Lower leg skin (tissue), 4 donors: ENCODE measurements around the gene CCNJ. TPM values are rescaled to one million over a fixed set of nuclear protein-coding genes. Genes with fewer than 3 reads are reported as not detected.

ENCODE experiments used
- DNase-seq, 2 donors: peaks; one replicate each; pipeline ENCODE4 v3.0.0-alpha.2; 2019; ENCODE audit warnings: low spot score in 2 of 2
- H3K4me3 ChIP-seq: fragments of 200-600 bp; sonication (generic); 2 replicates; pipeline ENCODE4 v1.5.1; 2017; ENCODE audit warnings: mild to moderate bottlenecking, low read depth; ENCODE audit not compliant: poor library complexity, severe bottlenecking
- POLR2A ChIP-seq, 2 donors: fragments of 450-650 bp; IDR thresholded peaks; one replicate each; pipeline ENCODE4 v1.6.1; 2016 to 2017; ENCODE audit warnings: antibody characterized with exemption in 2 of 2, mild to moderate bottlenecking in 1 of 2, moderate library complexity in 1 of 2
- WGBS, 2 donors: methylation state at CpG; one replicate each; pipeline ENCODE4 v1.1.5; 2018; 5-methylcytosine and 5-hydroxymethylcytosine counted together
- intact Hi-C: fragments of 100-400 bp; cut with DNase I; formaldehyde crosslinking; loops from one replicate; pipeline ENCODE4 v1.15.0; 2023; ENCODE audit warnings: low total_unique reads
- total RNA-seq, 4 donors: library from RNA; depleted of rRNA; stranded (reverse); fragments of >200 nt; gene quantifications; one replicate each; pipeline ENCODE4 v1.1.0, GENCODE V29; 2016
- TF ChIP-seq, protein P1 (sequence below), 3 donors: fragments of 450-650 bp; IDR thresholded peaks; one replicate each; pipeline ENCODE4 v1.5.1; 2016; ENCODE audit warnings: antibody characterized with exemption in 3 of 3, mild to moderate bottlenecking in 3 of 3, moderate library complexity in 2 of 3

Gene CCNJ
- total RNA-seq, 4 donors from 2014 or later = 2.1 to 3.6 (median 3.0) TPM

DNA sequence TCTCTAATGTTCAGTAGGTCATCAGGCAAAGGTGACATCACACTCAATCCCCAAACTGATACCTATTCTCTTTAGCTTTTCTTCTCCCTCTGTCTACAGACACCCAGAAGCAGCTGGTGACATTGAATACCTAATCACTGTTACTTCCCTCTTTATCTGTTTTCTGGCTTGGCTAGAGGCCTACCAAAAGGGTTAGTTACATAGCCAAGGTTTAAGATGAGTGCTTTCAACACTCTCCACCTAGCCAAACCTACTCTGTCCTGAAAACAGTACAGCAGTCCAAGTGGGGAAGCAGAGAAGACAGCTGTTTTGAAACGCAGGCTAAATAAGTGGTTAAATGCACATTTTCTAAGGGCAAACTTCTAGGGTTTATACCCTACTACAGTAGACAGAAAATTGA, 39.4 kb downstream of the CCNJ start:
- H3K4me3 ChIP-seq = no peak overlapping the region
- WGBS, 2 donors = 95 to 97% methylated on average over 1 of the region's 1 CpG
- intact Hi-C loops = no loop called here
- TF ChIP-seq, protein P1, sequence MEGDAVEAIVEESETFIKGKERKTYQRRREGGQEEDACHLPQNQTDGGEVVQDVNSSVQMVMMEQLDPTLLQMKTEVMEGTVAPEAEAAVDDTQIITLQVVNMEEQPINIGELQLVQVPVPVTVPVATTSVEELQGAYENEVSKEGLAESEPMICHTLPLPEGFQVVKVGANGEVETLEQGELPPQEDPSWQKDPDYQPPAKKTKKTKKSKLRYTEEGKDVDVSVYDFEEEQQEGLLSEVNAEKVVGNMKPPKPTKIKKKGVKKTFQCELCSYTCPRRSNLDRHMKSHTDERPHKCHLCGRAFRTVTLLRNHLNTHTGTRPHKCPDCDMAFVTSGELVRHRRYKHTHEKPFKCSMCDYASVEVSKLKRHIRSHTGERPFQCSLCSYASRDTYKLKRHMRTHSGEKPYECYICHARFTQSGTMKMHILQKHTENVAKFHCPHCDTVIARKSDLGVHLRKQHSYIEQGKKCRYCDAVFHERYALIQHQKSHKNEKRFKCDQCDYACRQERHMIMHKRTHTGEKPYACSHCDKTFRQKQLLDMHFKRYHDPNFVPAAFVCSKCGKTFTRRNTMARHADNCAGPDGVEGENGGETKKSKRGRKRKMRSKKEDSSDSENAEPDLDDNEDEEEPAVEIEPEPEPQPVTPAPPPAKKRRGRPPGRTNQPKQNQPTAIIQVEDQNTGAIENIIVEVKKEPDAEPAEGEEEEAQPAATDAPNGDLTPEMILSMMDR (IDR thresholded peaks at IDR 0.05) = no peak
- no peak for TF ChIP-seq POLR2A (IDR thresholded peaks at IDR 0.05)
- no peak for DNase-seq

DNA sequence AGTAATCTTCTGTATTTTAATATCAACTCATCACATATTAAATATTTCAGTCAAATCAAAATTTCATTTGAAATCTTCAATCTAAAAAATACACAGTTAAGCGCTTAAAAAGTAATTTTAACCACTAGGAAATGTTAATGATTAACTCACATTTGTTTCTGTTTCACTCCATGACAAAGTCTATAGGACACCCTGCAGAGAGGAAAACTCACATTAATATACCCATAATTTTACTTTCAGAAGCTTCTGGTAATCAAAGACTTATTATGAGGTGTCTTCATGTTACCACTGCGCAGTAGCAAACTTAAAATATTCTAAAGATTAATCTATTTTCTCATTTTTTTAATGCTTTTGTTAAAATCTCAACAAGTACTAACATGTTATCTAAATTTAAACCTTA, 45.7 kb downstream of the CCNJ start:
- H3K4me3 ChIP-seq = no peak overlapping the region
- TF ChIP-seq POLR2A (IDR thresholded peaks at IDR 0.05) = no peak
- TF ChIP-seq, protein P1 (IDR thresholded peaks at IDR 0.05) = no peak
- DNase-seq = no peak
- WGBS, 2 donors = 88 to 94% methylated on average over 2 of the region's 2 CpGs
- intact Hi-C loops = no loop called here

DNA sequence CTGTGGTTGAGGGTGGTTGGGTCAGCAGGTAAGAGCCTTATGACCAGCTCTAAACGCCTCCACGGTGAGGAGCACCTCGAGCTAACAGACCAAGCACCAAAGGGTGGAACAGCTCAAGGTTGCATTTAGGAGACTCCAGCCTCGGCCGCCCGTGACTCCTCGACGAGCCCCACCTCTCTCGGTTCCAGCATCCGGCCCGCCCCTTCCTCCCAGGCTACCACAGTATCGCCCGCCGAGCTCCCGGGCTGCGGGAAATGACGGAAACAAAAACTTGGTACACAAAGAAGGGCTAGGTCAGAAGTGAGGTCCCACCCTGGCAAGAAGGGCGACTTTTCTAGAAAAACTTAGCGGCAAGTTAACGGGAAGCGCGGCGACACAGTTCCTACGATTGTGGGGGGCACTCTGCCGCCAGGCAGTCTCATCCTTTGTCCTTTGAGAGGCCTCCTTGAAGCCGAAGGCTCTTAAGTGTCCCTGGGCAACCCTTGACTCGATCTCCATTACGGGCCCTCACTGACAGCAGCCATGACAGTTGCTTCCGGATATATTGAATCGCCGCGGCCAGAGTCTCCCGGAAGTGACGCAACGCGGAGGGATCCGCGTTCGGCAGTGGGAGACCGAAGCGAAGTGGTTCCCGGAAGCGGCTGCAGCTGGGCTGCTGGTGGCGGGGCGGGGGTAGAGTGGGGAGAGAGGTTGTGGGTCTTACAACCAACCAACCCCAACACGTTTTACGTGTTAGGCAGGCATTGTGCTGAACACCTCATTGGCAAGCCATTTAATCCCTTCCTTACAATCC, 46.5 kb downstream of the CCNJ start:
- 6 to 9% methylated on average over 40 to 47 of the region's 47 CpGs for WGBS, 2 donors
- intact Hi-C loops = no loop called here
- peak overlapping the region; percentile 78 for H3K4me3 ChIP-seq
- no peak for TF ChIP-seq POLR2A (IDR thresholded peaks at IDR 0.05)
- TF ChIP-seq, protein P1 (IDR thresholded peaks at IDR 0.05) = no peak
- DNase-seq = peak; percentile 88 to 99

DNA sequence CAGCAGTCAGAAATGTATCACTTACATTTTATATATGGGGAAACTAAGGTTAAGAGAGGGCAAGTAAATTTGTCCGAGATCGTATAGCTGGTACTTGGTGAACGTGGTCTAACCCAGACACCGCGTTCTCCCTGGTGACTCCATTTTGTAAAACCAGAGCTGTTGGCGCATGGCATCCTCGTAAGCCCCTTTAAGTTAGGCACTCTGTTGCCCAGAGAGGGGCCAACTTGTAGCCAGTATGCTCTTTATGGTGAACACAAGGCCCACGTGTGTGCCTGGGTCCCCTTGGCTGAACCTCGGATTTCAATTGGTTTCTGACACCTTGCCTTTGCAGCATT, 47.0 kb downstream of the CCNJ start:
- no peak for DNase-seq
- TF ChIP-seq, protein P1 (IDR thresholded peaks at IDR 0.05) = no peak
- TF ChIP-seq POLR2A (IDR thresholded peaks at IDR 0.05) = no peak
- intact Hi-C loops = no loop called here
- peak overlapping the region; percentile 78 for H3K4me3 ChIP-seq
- WGBS, 2 donors = 82 to 88% methylated on average over 9 of the region's 9 CpGs

DNA sequence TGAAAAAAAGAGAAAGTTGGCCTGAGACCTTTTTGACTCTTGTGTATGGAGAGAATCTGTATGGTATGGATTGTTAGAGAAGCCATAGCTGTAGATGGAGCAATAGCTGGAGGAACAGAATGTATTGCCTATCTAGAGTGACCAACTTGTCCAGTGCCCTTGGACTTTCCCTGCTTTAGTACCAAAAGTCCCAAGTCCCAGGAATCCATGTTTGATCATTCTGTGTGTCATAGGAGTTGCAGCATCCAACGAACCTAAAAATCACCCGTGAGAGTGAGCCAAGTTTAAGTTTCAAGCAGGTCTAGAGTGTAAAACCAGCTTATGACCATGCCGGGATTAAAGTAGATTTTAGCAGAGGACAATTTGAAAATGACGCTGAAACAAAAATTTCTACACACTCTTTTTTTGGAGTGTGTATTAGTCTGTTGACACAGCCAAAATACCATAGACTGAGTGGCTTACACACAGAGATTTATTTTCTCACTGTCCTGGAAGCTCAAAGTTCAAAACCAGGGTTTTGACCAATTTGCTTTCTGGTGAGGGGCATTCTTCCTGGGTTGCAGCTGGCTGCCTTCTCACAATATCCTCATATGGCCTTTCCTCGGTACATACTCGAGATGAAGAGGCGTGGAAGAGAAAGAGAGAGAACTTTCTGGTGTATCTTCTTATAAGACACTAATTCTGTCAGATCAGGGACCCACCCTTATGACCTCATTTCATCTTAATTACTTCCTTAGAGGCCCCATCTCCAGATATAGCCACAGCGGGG, 49.8 kb downstream of the CCNJ start:
- DNase-seq = no peak
- intact Hi-C loops = no loop called here
- 88 to 89% methylated on average over 8 of the region's 8 CpGs for WGBS, 2 donors
- no peak overlapping the region for H3K4me3 ChIP-seq
- TF ChIP-seq, protein P1 (IDR thresholded peaks at IDR 0.05) = no peak
- TF ChIP-seq POLR2A (IDR thresholded peaks at IDR 0.05) = no peak
